ENCODE measurements around the gene ACIN1. TPM values are rescaled to one million over a fixed set of nuclear protein-coding genes. Genes with fewer than 3 reads are reported as not detected.

ACIN1 gene
- total RNA-seq, 2 experiments from 2014 or later, result 132 to 139 TPM

GRCh38 chr14:23132970-23133369 is 38.0 kb upstream of the ACIN1 start:
- TF ChIP-seq CTCF (IDR thresholded peaks at IDR 0.05), result no peak
- ATAC-seq (no peak), DNase-seq (no peak)
- Mint-ChIP-seq H3K4me1 (ENCODE audit: low read depth) (no peaks in the 10 kb centered on the region), H3K27me3 (no peaks in the 10 kb centered on the region), H3K4me3 (no peak overlapping the region), H3K27ac (no peak overlapping the region), H3K36me3 (ENCODE audit: low read depth) (no peaks in the 10 kb centered on the region), H3K9me3 (no peaks in the 10 kb centered on the region)
- CTCF ChIA-PET, result interaction anchor here (1.5 kb wide), 1 partner anchor 12 kb away, joined by 3 read pairs; no protein-coding TSS in a partner anchor
- intact Hi-C loops (cut with micrococcal nuclease), result no loop called here
- POLR2A ChIA-PET, result no interaction called here

- POLR2A ChIA-PET, result no interaction called here
- no peak overlapping the region for H3K27ac Mint-ChIP-seq
Observed at GRCh38 chr14:23131482-23131881, 36.5 kb upstream of the ACIN1 start.

GRCh38 chr14:23130871-23131270 is 35.9 kb upstream of the ACIN1 start:
- no peak for DNase-seq
- Mint-ChIP-seq H3K27ac (no peak overlapping the region), H3K27me3 (no peaks in the 10 kb centered on the region), H3K4me1 (ENCODE audit: low read depth) (no peaks in the 10 kb centered on the region), H3K4me3 (no peak overlapping the region), H3K9me3 (no peaks in the 10 kb centered on the region), H3K36me3 (ENCODE audit: low read depth) (no peaks in the 10 kb centered on the region)
- intact Hi-C loops (cut with micrococcal nuclease), result no loop called here
- ChIA-PET CTCF (interaction anchor here (1.0 to 13.3 kb wide), 5 partner anchors 9 to 156 kb away, joined by 4 to 290 read pairs (median 5); partner anchors contain the start of genes CEBPE, HOMEZ and SLC7A8), POLR2A (no interaction called here)
- ATAC-seq, result no peak
- TF ChIP-seq CTCF (IDR thresholded peaks at IDR 0.05), result no peak

More at GRCh38 chr14:23131482-23131881, 36.5 kb upstream of the ACIN1 start:
- Mint-ChIP-seq H3K9me3 (no peaks in the 10 kb centered on the region), H3K27me3 (no peaks in the 10 kb centered on the region), H3K36me3 (ENCODE audit: low read depth) (no peaks in the 10 kb centered on the region), H3K4me1 (ENCODE audit: low read depth) (no peaks in the 10 kb centered on the region), H3K4me3 (no peak overlapping the region)
- no peak for TF ChIP-seq CTCF (IDR thresholded peaks at IDR 0.05)
- ATAC-seq (no peak), DNase-seq (no peak)
- CTCF ChIA-PET, result interaction anchor here (2.9 kb wide), 1 partner anchor 11 kb away, joined by 21 read pairs; no protein-coding TSS in a partner anchor
- intact Hi-C loops (cut with micrococcal nuclease), result no loop called here

GRCh38 chr14:23129759-23130316 is 34.9 kb upstream of the ACIN1 start:
- no peaks in the 10 kb centered on the region for H3K27me3 Mint-ChIP-seq
- TF ChIP-seq CTCF (IDR thresholded peaks at IDR 0.05), result no peak
- DNase-seq, result no peak
- H3K9me3 Mint-ChIP-seq, result no peaks in the 10 kb centered on the region
- POLR2A ChIA-PET, result interaction anchor here (1.2 kb wide), 1 partner anchor 8 kb away, joined by 3 read pairs; no protein-coding TSS in a partner anchor
- no peak for ATAC-seq
- H3K4me1 Mint-ChIP-seq (ENCODE audit: low read depth), result no peaks in the 10 kb centered on the region
- H3K27ac Mint-ChIP-seq, result no peak overlapping the region
- CTCF ChIA-PET, result interaction anchor here (1.0 to 13.3 kb wide), 7 partner anchors 8 to 157 kb away, joined by 3 to 290 read pairs (median 4); partner anchors contain the start of genes CEBPE, HOMEZ and SLC7A8
- no peaks in the 10 kb centered on the region for H3K36me3 Mint-ChIP-seq (ENCODE audit: low read depth)
- intact Hi-C loops (cut with micrococcal nuclease), result loop anchor here (2.0 kb wide), 1 partner anchor 53 kb away; the partner anchor contains the start of gene SLC7A8
- no peak overlapping the region for H3K4me3 Mint-ChIP-seq

Data from activated CD8-positive, alpha-beta T cell treated with anti-CD3 and anti-CD28 coated beads for 36 hours (primary cell).